ENCODE measurements around the gene LHFPL2. TPM values are rescaled to one million over a fixed set of nuclear protein-coding genes. Genes with fewer than 3 reads are reported as not detected.
"Not testable (repeated sequence)": the region's sequence is repeated elsewhere in the genome, so short reads cannot be mapped to it uniquely, and the experiment has no call there.

LHFPL2 gene
- total and polyA plus RNA-seq, 2 experiments from 2014 or later = 96.6 to 126 TPM

GRCh38 chr5:78667461-78668103 is 19.0 kb upstream of the LHFPL2 start:
- DNase-seq (ENCODE audit: low read depth in 1 of 2, low spot score in 1 of 2) = no peak
- Histone ChIP-seq H3K4me1 (ENCODE audit: low read depth) (no peaks in the 10 kb centered on the region), H3K9me3 (ENCODE audit: low read depth) (no peaks in the 10 kb centered on the region), H3K27ac (no peak overlapping the region), H3K36me3 (no peaks in the 10 kb centered on the region), H3K27me3 (no peaks in the 10 kb centered on the region), H3K4me3 (no peak overlapping the region)
- no peak for TF ChIP-seq CTCF (IDR thresholded peaks at IDR 0.05; ENCODE audit: low read depth, low read length)

- H3K9me3 ChIP-seq (ENCODE audit: low read depth); DNase-seq (ENCODE audit: low read depth in 1 of 2, low spot score in 1 of 2); H3K4me1 ChIP-seq (ENCODE audit: low read depth); H3K36me3 ChIP-seq; H3K4me3 ChIP-seq; H3K27me3 ChIP-seq; H3K27ac ChIP-seq: not testable (repeated sequence)
These were observed 18.4 kb upstream of the LHFPL2 start for GRCh38 chr5:78666975-78667374.

GRCh38 chr5:78666041-78666444 is 17.5 kb upstream of the LHFPL2 start:
- H3K27me3 ChIP-seq = no peaks in the 10 kb centered on the region
- H3K4me3 ChIP-seq = no peak overlapping the region
- H3K27ac ChIP-seq = no peak overlapping the region
- no peaks in the 10 kb centered on the region for H3K4me1 ChIP-seq (ENCODE audit: low read depth)
- H3K9me3 ChIP-seq (ENCODE audit: low read depth) = no peaks in the 10 kb centered on the region
- H3K36me3 ChIP-seq = no peaks in the 10 kb centered on the region
- DNase-seq (ENCODE audit: low read depth in 1 of 2, low spot score in 1 of 2) = no peak
- TF ChIP-seq CTCF (IDR thresholded peaks at IDR 0.05; ENCODE audit: low read depth, low read length) = no peak

GRCh38 chr5:78665534-78665933 is 17.0 kb upstream of the LHFPL2 start:
- H3K27me3 ChIP-seq = no peaks in the 10 kb centered on the region

GRCh38 chr5:78662323-78662722 is 13.8 kb upstream of the LHFPL2 start:
- H3K9me3 ChIP-seq (ENCODE audit: low read depth) = no peaks in the 10 kb centered on the region
- H3K36me3 ChIP-seq = no peaks in the 10 kb centered on the region
- peaks cover 22% of the 10 kb centered on the region for H3K4me1 ChIP-seq (ENCODE audit: low read depth)
- no peak overlapping the region for H3K27ac ChIP-seq
- no peaks in the 10 kb centered on the region for H3K27me3 ChIP-seq
- no peak for DNase-seq (ENCODE audit: low read depth in 1 of 2, low spot score in 1 of 2)
- H3K4me3 ChIP-seq = no peak overlapping the region
- no peak for TF ChIP-seq CTCF (IDR thresholded peaks at IDR 0.05; ENCODE audit: low read depth, low read length)

More at GRCh38 chr5:78665534-78665933, 17.0 kb upstream of the LHFPL2 start:
- no peak for TF ChIP-seq CTCF (IDR thresholded peaks at IDR 0.05; ENCODE audit: low read depth, low read length)
- H3K4me3 ChIP-seq = no peak overlapping the region
- no peak overlapping the region for H3K27ac ChIP-seq
- no peaks in the 10 kb centered on the region for H3K36me3 ChIP-seq
- peaks cover 5% of the 10 kb centered on the region for H3K4me1 ChIP-seq (ENCODE audit: low read depth)
- no peak for DNase-seq (ENCODE audit: low read depth in 1 of 2, low spot score in 1 of 2)
- no peaks in the 10 kb centered on the region for H3K9me3 ChIP-seq (ENCODE audit: low read depth)

GRCh38 chr5:78661691-78662090 is 13.1 kb upstream of the LHFPL2 start:
- H3K9me3 ChIP-seq (ENCODE audit: low read depth) = no peaks in the 10 kb centered on the region
- H3K27ac ChIP-seq = no peak overlapping the region
- DNase-seq (ENCODE audit: low read depth in 1 of 2, low spot score in 1 of 2) = no peak
- no peak overlapping the region for H3K4me3 ChIP-seq
- H3K4me1 ChIP-seq (ENCODE audit: low read depth) = peaks cover 22% of the 10 kb centered on the region
- TF ChIP-seq CTCF (IDR thresholded peaks at IDR 0.05; ENCODE audit: low read depth, low read length) = no peak
- H3K36me3 ChIP-seq = no peaks in the 10 kb centered on the region
- no peaks in the 10 kb centered on the region for H3K27me3 ChIP-seq
